GM12878 (cell line): ENCODE data around the gene TREH. TPM values are rescaled to one million over a fixed set of nuclear protein-coding genes. Genes with fewer than 3 reads are reported as not detected.

Experiments
- ATAC-seq: fragments of 200-7000 bp; cut with Tn5 transposase; 3 replicates; pipeline ENCODE4 v1.9.1; 2020; ENCODE audit warnings: mild to moderate bottlenecking, moderate library complexity
- BruUV-seq: library from RNA; stranded (reverse); fragments of 400-500 nt; replicated peaks from 2 replicates; lab custom pipeline; 2021; lab: Mats Ljungman, UMichigan
- CTCF ChIA-PET: fragments of 300-600 bp; sonication (Branson Sonifier 250); formaldehyde crosslinking; extraction: SDS; loops from one replicate; lab custom pipeline; 2021; ENCODE audit warnings: inconsistent platforms; lab: Yijun Ruan, JAX
- POLR2A ChIA-PET: fragments of 350-600 bp; formaldehyde crosslinking; extraction: SDS; loops from one replicate; lab custom pipeline; 2021; ENCODE audit warnings: inconsistent platforms; lab: Charles Lee
- RAD21 ChIA-PET: fragments of 300-600 bp; sonication (Branson Sonifier 250); formaldehyde crosslinking; loops from one replicate; lab custom pipeline; 2023; ENCODE audit warnings: antibody characterized with exemption; ENCODE audit not compliant: unreplicated experiment; lab: Charles Lee
- SMC1A ChIA-PET: fragments of 300-600 bp; sonication (Branson Sonifier 250); formaldehyde crosslinking; loops from one replicate; lab custom pipeline; 2023; ENCODE audit not compliant: unreplicated experiment, uncharacterized antibody; lab: Charles Lee
- DNase-seq: peaks from one replicate; pipeline ENCODE4 v3.0.0-alpha.2; 2011; ENCODE audit warnings: low read depth, low spot score
- FAIRE-seq: peaks from 3 replicates; lab custom pipeline; 2011; peaks lifted over from hg19 to GRCh38; lab: Jason Lieb, UNC
- H2AFZ ChIP-seq: 2 replicates; pipeline ENCODE4 v1.6.0; 2011; ENCODE audit warnings: low read depth, low read length, control low read depth; ENCODE audit not compliant: control insufficient read depth
- H3K27ac ChIP-seq: 2 replicates; pipeline ENCODE4 v1.5.1; 2011; ENCODE audit warnings: control low read depth; ENCODE audit not compliant: control insufficient read depth, insufficient read depth
- H3K27me3 ChIP-seq, 2 experiments: replicated peaks in 1 of 2; 2 replicates each; pipeline versions ENCODE4 v1.6.0 to v1.6.1; 2011; ENCODE audit warnings: low read length in 1 of 2; ENCODE audit not compliant: control insufficient read depth in 2 of 2, insufficient read depth in 2 of 2
- H3K36me3 ChIP-seq, 2 experiments: 2 replicates each; pipeline ENCODE4 v1.5.1; 2011; ENCODE audit warnings: low read length in 1 of 2; ENCODE audit not compliant: control insufficient read depth in 2 of 2, insufficient read depth in 2 of 2
- H3K4me1 ChIP-seq: 2 replicates; pipeline ENCODE4 v1.6.1; 2011; ENCODE audit warnings: mild to moderate bottlenecking, low read length, moderate library complexity, mixed read lengths; ENCODE audit not compliant: control insufficient read depth, insufficient read depth
- H3K4me2 ChIP-seq: 2 replicates; pipeline ENCODE4 v1.6.0; 2011; ENCODE audit warnings: control low read depth; ENCODE audit not compliant: control insufficient read depth, insufficient read depth
- H3K4me3 ChIP-seq: fragments of 200-600 bp; sonication (generic); 2 replicates; pipeline ENCODE4 v1.5.1; 2016
- H3K79me2 ChIP-seq: 2 replicates; pipeline ENCODE4 v1.6.0; 2011; ENCODE audit warnings: low read length; ENCODE audit not compliant: control insufficient read depth, insufficient read depth
- H3K9ac ChIP-seq: 2 replicates; pipeline ENCODE4 v1.8.0; 2011; ENCODE audit warnings: low read length, control low read depth, mixed read lengths; ENCODE audit not compliant: control insufficient read depth, insufficient read depth
- H3K9me3 ChIP-seq: replicated peaks from 3 replicates; pipeline ENCODE4 v1.5.1; 2011; ENCODE audit warnings: mild to moderate bottlenecking, low read length; ENCODE audit not compliant: control insufficient read depth, insufficient read depth
- H4K20me1 ChIP-seq: 2 replicates; pipeline ENCODE4 v1.6.0; 2011; ENCODE audit not compliant: control insufficient read depth, insufficient read depth
- CEBPZ ChIP-seq: fragments of 150-350 bp; IDR thresholded peaks from 2 replicates; pipeline ENCODE4 v1.6.1; 2016; ENCODE audit warnings: low read depth, low read length
- CREM ChIP-seq: IDR thresholded peaks from 2 replicates; pipeline ENCODE4 v1.6.1; 2014; ENCODE audit warnings: antibody characterized with exemption, low read depth
- E4F1 ChIP-seq: fragments of 450-650 bp; IDR thresholded peaks from 2 replicates; pipeline ENCODE4 v1.6.1; 2018; ENCODE audit warnings: borderline replicate concordance, mild to moderate bottlenecking; ENCODE audit not compliant: partially characterized antibody
- ELK1 ChIP-seq: IDR thresholded peaks from 2 replicates; pipeline ENCODE4 v1.6.1; 2012; ENCODE audit warnings: low read depth, low read length, improper control_type of control experiment
- EP300 ChIP-seq, 2 experiments: fragments of 150-350 bp in 1 of 2; IDR thresholded peaks; 2 replicates each; pipeline ENCODE4 v1.6.1; 2011 to 2012; ENCODE audit warnings: low read depth in 2 of 2, low read length in 2 of 2, borderline replicate concordance in 1 of 2, improper control_type of control experiment in 1 of 2, inconsistent platforms in 1 of 2; ENCODE audit not compliant: control insufficient read depth in 1 of 2
- GABPA ChIP-seq: IDR thresholded peaks from 2 replicates; pipeline ENCODE4 v1.6.1; 2014; ENCODE audit warnings: antibody characterized with exemption, low read depth, mild to moderate bottlenecking, inconsistent platforms
- HCFC1 ChIP-seq: fragments of 150-350 bp; IDR thresholded peaks from 2 replicates; pipeline ENCODE4 v1.6.1; 2014; ENCODE audit warnings: low read length
- MEF2B ChIP-seq: fragments of 450-650 bp; IDR thresholded peaks from 2 replicates; pipeline ENCODE4 v1.6.1; 2018; ENCODE audit warnings: mild to moderate bottlenecking, moderate library complexity; ENCODE audit not compliant: partially characterized antibody, poor library complexity, severe bottlenecking
- NFXL1 ChIP-seq: fragments of 450-650 bp; IDR thresholded peaks from 2 replicates; pipeline ENCODE4 v1.6.1; 2017; ENCODE audit warnings: antibody characterized with exemption, mild to moderate bottlenecking, borderline replicate concordance
- NFYB ChIP-seq: IDR thresholded peaks from 2 replicates; pipeline ENCODE4 v1.6.1; 2011; ENCODE audit warnings: low read depth, mild to moderate bottlenecking, low read length, improper control_type of control experiment, moderate library complexity; ENCODE audit not compliant: insufficient read depth
- NR2C1 ChIP-seq: fragments of 450-650 bp; IDR thresholded peaks from 2 replicates; pipeline ENCODE4 v1.6.1; 2017; ENCODE audit warnings: antibody characterized with exemption, mild to moderate bottlenecking, moderate library complexity
- SP1 ChIP-seq: IDR thresholded peaks from one replicate; pipeline ENCODE4 v1.6.1; 2011; ENCODE audit warnings: low read depth, low read length
- USF2 ChIP-seq: IDR thresholded peaks from 2 replicates; pipeline ENCODE4 v1.6.1; 2011; ENCODE audit warnings: low read depth, low read length, improper control_type of control experiment, borderline replicate concordance
- YBX1 ChIP-seq: fragments of 450-650 bp; IDR thresholded peaks from 2 replicates; pipeline ENCODE4 v1.6.1; 2016; ENCODE audit warnings: antibody characterized with exemption
- WGBS: methylation state at CpG from one replicate; pipeline ENCODE4 v1.1.6; 2016; ENCODE audit warnings: low lambda C conversion rate; ENCODE audit not compliant: insufficient replicate concordance, insufficient coverage; ENCODE audit errors: missing lambda C conversion rate; 5-methylcytosine and 5-hydroxymethylcytosine counted together
- in situ Hi-C: fragments of 300-500 bp; cut with MboI; formaldehyde crosslinking; loops from 9 replicates; pipeline ENCODE4 v1.14.3; 2018; ENCODE audit warnings: mixed read lengths
- intact Hi-C: fragments of 100-400 bp; cut with micrococcal nuclease; formaldehyde crosslinking; loops from one replicate; pipeline ENCODE4 v1.14.2; 2022; ENCODE audit not compliant: unreplicated experiment
- polyA plus RNA-seq, 11 experiments: library from polyadenylated mRNA; depleted of rRNA in 4 of 11; unstranded in 6 of 11; stranded (reverse) in 5 of 11; fragments of >200 nt; fragmentation: Nextera tagmentation in 4 of 11; fragmentation: Illumina TruSeq in 1 of 11; extraction: Ambion mirVana in 4 of 11; extraction: Trizol in 1 of 11; gene quantifications; 1 replicate in 1 of 11; 2 replicates in 10 of 11; pipeline versions ENCODE4 v1.2.1 to v1.2.3, GENCODE V29; 2011 to 2016; ENCODE audit warnings: inconsistent platforms in 2 of 11, missing spikeins in 2 of 11, low read depth in 1 of 11
- total RNA-seq, 4 experiments: library from RNA; depleted of rRNA in 3 of 4; stranded (reverse); fragments of >200 nt in 3 of 4; fragmentation: Illumina TruSeq in 1 of 4; extraction: Trizol in 1 of 4; gene quantifications; 2 replicates each; pipeline versions ENCODE4 v1.2.1 to v1.2.3, GENCODE V29; 2013 to 2021

The TREH gene
- total and polyA plus RNA-seq, 10 of the 15 experiments (the other 5 are each of a cell fraction or from before 2014, with no cell fraction given) = not detected

- CTCF ChIA-PET = interaction anchor here (0.6 to 1.5 kb wide), 2 partner anchors 12 to 225 kb away, joined by 3 read pairs; no protein-coding TSS in a partner anchor
- H3K79me2 ChIP-seq = no peaks in the 10 kb centered on the region
- no peaks in the 10 kb centered on the region for H3K36me3 ChIP-seq
- no peak overlapping the region for H3K9ac ChIP-seq
- no TSS peak for BruUV-seq
- H3K4me3 ChIP-seq = no peak overlapping the region
- intact Hi-C loops = no loop called here
- POLR2A ChIA-PET = interaction anchor here (0.6 kb wide), 1 partner anchor 448 kb away, joined by 9 read pairs; no protein-coding TSS in a partner anchor
- peaks cover 15% of the 10 kb centered on the region for H3K4me1 ChIP-seq
- in situ Hi-C loops = no loop called here
- H3K27ac ChIP-seq = no peak overlapping the region
- 43% methylated on average over 12 of the region's 12 CpGs for WGBS
- no peak overlapping the region for H2AFZ ChIP-seq
- H3K9me3 ChIP-seq = no peaks in the 10 kb centered on the region
- no peak for ATAC-seq
- H4K20me1 ChIP-seq = no peaks in the 10 kb centered on the region
- RAD21 ChIA-PET = interaction anchor here (0.6 kb wide), 1 partner anchor 39 kb away, joined by 3 read pairs; no protein-coding TSS in a partner anchor
- SMC1A ChIA-PET = no interaction called here
- DNase-seq = no peak
- no peaks in the 10 kb centered on the region for H3K27me3 ChIP-seq
- FAIRE-seq = no peak
- no peak overlapping the region for H3K4me2 ChIP-seq
- TF ChIP-seq USF2 (no peak), NFXL1 (no peak), E4F1 (no peak), NFYB (no peak), GABPA (no peak), CREM (no peak), MEF2B (no peak), EP300 (IDR thresholded peaks at IDR 0.05; ENCODE audit: borderline replicate concordance in 1 of 2, control insufficient read depth in 1 of 2, low read depth in 2 of 2, low read length in 2 of 2) (no peak), HCFC1 (no peak), CEBPZ (no peak), YBX1 (no peak), SP1 (no peak), ELK1 (no peak), NR2C1 (no peak)
These were observed 26.5 kb upstream of the TREH start for GRCh38 chr11:118705791-118706545.
